HG02763 (cell line): ENCODE data around the gene TAS2R30.

ENCODE experiments used
- ATAC-seq: cut with Tn5 transposase; IDR thresholded peaks from one replicate; pipeline ENCODE4 v1.9.1; 2021; ENCODE audit warnings: mild to moderate bottlenecking, moderate library complexity; ENCODE audit not compliant: unreplicated experiment

TAS2R30 gene, protein sequence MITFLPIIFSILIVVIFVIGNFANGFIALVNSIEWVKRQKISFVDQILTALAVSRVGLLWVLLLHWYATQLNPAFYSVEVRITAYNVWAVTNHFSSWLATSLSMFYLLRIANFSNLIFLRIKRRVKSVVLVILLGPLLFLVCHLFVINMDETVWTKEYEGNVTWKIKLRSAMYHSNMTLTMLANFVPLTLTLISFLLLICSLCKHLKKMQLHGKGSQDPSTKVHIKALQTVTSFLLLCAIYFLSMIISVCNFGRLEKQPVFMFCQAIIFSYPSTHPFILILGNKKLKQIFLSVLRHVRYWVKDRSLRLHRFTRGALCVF

DNA sequence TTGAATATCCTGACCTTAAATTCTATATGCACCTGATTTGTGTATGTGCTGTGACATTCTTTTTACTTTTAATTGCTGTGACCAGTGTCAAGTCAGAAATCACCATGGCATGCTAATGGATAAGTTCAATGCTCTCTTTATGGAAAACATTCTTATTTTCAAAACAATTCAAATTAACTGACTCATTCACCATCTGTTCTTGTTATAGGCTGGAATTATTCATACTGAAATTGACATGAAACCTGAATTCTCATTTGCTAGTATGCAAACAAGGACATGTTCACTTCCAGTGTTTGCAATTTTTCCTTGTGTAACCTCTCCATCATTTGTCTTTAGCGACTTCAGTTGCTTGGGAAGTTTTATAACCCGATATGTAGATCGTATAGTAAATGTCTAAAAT, at the start of gene TAS2R30:
TAS2R30 (minus strand) TSS at position 340 of the 400 bp plus-strand sequence. CDS start 400 bp downstream, outside the sequence.
- ATAC-seq, result no peak

DNA sequence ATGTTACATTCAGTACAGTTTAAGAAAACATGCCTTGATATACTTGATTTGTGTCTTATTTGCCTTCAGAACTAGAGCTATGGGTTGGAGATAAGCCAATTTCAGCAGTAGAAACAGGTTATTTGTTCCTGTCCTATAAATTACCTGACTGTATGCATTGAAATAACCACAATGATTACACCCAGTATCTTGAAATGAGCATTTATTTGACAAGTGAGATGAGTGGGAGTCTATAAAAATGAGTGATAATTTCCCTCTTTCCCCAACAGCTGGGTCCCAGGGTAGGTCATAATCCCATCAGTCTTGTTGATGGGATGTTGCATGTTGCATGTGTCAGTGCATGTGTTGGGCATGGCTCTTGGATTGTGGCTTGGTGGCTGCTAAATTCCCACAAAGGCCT, 48.6 kb upstream of the TAS2R30 start:
- ATAC-seq, result no peak

DNA sequence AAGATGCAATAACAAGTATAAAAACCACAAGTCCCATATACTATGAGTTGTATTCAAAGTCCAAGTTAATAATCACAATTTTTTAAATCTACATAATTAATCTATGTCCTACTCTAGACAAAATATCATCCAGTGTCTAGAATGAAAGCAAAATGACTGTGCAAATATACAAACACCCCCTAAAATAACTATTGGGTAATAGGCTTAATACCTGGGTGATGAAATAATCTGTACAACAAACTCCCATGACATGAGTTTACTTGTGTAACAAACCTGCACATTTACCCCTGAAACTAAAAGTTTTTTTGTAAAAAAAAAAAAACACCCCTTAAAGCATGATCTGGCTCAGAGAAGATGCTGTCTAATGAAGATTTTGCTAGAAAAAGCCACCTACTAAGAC, 48.1 kb upstream of the TAS2R30 start:
- no peak for ATAC-seq

DNA sequence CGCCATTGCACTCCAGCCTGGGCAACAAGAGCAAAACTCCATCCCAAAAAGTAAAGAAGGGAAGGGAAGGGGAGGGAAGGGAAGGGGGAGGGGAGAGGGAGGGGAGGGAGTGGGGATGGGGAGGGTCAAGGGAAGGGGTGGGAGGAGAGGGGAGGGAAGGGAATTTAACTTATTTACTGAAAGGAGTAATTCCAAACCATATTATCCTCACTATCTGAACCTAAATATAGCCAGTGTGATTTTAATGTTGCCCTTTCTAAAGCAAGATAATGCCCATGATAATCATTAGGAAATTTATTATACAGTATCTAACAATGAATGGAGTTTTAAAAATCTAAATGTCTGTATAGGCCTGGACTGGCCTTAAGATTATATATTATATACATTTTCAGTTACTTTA, 43.8 kb upstream of the TAS2R30 start:
- no peak for ATAC-seq

DNA sequence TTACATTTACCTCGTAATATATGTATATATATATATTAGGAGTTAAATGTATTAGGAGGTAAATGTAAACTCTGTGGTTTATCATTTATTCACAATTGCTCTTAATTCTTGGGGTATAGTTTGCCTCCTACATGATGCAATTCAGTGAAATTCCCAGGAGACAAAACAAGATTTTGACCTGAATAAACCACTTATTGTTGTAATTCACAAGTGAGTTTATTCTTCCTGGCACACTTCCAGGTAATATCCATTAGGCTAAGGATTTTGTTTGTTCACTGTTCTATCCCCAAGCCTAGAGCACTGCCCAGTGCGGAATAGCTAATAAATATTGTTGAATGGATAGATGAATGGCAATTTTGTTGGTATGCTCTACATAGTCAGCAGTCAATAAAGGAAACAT, 39.6 kb upstream of the TAS2R30 start:
- ATAC-seq, result no peak

DNA sequence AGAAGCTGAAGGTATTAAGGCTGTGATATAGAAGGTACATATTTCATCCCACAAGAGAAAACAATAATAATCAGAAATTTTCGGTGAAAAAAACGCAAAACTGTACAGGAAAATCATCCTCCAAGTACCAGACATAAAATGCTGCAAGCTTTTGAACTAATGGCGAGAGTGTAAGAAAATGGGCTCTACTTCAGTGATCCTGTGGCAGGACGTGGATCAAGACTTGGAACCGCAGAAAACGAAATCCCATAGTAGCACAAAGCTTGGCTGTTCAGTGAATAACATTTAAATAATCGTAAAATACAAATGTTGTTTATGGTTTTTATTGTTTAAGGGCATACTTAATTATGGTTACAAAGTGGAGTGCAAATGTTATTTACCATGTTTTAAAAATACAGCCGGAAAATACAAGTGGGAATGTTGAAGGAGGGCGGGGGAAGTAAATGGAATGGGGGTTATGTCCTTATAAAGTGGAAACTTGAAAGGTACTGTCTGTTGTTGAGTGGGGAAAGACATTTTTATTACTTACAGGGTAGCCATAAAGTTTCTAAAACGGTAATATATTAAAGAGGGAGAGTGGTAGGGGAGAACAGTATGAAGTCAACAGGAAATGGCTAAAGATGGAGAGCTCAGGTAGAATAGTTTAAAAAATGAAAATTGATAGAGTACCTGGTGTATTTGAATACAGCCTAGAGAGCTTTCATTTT, 37.7 kb upstream of the TAS2R30 start:
- ATAC-seq, result no peak

DNA sequence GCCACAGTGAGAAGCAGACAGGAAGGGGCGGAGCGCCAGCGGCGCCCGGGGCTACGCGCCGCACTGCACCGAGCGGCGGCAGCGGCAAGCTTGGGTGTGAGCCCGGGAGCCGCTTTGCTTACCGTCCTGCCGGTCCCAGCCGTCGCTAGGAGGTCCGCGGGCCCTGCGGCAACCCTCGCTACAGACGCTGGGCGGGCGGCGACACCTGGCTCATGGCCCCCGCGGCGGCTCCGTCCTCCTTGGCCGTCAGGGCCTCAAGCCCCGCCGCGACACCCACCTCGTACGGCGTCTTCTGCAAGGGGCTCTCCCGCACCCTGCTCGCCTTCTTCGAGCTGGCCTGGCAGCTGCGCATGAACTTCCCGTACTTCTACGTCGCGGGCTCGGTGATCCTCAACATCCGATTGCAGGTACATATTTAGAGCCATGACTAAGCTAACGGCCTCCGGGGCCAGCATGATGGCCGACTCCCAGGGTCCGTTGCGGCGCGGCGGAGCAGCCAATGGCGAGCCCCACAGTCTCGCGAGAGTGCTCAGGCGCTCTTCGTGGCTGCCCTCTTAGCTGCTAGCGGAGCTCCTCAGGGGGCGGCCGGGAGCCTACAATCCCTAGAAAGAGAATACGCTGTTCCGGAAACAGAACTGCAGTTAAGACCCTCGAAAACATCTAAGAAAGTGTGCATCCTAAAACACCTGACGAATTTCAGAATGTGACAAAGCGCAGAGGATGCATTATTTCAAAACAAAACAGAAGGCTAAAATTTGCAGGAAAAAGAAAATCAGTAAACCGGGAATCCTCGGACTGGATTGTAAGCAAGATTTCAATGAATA, 36.9 kb upstream of the TAS2R30 start, which contains the start of gene SMIM10L1:
SMIM10L1 (plus strand) TSS at position 50 of the 824 bp plus-strand sequence; CDS start at position 213, 163 bp downstream.
- peak; percentile 98 for ATAC-seq

DNA sequence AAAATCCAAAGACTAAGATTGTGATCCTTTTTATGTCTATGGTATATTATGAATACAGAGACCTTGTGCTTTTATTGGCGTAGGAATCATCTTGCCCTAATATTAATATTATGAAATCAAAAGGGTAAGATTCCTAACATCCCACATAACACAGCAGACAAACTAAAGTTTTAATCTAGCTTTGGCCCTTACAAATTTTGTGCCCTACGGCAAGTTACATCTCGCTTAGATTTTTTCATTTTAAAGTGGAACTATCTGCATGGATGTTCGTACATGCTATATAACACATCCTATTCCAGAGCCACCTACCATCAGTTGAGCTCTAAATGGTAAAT, 36.3 kb upstream of the TAS2R30 start:
- ATAC-seq, result no peak

DNA sequence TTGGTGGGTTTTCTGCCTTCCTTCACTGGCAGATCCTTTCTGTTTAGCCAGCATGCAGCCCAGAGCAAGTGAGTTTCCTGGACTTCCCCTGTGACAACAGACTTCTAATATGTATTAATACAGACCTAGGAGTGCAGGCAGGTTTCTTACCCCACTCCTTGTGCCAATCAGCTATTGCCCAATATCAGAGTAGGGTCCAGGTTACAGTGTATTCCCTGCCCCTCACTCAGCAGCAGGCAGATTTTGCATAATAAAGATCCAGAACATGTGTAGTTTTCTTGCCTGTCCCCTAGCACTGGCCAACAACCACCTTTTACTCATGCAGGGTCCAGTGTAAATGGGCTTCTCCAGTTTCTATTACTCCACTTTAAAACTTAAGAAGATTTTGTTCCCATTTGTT, 31.9 kb upstream of the TAS2R30 start:
- ATAC-seq, result no peak

DNA sequence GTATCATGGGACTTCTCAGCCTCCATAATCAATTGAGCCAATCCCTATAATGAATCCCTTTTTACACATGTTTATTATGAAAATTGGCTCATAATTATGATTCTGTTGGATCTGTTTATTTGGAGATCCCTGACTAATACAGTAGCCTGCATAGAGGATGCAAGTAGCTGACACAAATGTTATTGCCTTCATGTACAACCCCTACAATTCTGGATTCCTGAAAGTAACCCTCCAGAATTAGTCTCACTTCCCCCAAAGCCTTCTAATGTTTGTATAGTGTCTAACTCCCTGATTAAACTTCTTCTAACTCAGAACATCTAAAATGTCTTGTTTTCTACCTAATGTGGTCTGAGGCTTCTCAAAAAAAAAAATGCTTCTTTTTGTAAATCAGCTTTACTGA, 29.9 kb upstream of the TAS2R30 start:
- ATAC-seq, result no peak

DNA sequence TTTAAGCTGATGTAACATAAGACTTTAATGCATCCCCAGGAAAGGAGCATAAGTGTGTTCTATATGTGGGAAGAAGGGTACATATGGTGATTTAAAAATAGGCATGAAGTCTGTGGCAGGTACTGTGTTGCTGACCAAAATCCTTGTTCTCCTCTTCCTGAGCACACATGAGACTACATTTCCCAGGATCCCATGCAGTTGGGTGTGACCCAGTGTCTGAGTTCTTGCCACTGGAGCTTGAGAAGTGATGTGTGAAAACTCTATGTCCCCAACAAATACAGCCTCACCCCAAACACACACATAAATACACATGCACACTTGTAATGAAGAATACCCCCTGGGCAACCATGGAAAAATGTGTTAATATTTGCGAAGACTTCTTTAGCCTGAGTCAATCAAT, 28.1 kb upstream of the TAS2R30 start:
- no peak for ATAC-seq

DNA sequence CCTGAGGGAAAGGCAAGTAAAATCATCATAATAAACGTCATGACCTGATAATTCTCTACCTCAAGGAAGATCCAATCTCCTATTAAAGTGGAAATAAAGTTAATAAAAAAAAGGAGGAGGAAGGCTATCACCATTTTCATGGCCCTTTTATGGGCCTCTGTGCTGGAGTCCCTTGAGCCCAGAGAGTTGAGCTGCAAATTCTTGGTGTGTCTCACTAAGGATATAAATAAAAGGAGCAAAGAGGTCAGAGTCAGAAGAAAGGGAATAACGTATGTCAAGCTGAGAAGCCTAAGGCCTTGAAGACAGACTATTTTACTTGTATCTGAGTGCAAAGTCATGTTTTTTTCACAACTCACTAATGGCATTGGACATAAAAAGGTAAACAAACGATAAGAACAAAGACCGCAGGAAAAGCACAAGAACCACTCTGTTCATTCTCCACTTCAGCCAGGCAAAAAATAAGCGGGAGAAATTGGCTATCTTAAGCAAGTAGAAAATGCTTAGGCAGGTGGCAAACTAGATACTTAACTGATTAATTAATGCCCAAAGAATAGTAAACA, 24.5 kb upstream of the TAS2R30 start:
- ATAC-seq, result no peak

DNA sequence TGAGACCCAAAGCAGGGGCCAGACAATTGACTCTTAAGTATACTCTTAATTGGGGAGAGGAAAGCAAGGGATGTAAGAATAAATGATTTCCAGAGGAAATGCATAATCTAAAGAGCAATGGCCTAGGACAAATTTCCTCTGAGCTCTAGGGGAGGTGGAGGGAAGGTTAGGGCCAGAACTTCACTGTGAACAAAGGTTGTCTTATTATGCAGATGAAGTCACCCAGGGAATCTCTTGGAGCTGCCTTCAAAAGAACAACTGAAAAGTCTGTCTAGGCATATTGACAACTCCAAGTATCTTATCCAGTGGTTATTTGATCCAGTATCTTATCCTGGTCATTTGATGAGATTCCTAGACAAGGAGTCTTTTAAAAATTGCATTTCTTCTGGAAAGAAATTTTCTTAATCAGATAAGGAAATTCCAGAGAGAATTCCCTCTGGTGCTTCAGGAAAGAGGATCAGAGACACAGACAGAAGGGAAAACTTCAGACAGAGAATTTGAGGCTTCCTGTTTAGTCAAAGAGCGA, 20.0 kb upstream of the TAS2R30 start:
- ATAC-seq, result no peak

DNA sequence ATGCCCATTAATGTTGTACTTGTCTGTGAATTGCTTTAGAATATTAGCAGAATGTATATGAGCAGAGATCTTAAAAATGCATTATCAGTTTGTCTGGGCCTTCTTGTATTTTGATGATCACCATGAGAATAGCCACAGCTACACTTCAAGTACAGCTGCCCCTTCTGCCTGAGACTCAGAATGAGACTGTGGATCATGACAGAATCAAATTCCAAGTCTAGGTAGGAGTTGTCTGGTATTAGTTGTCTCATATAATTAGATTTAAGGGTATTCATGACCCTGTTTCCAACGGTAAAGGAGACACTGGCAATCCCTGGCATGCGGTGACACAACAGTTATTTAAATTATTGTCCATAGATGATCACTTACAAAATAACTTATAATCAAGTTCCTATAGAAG, 18.3 kb upstream of the TAS2R30 start:
- no peak for ATAC-seq

DNA sequence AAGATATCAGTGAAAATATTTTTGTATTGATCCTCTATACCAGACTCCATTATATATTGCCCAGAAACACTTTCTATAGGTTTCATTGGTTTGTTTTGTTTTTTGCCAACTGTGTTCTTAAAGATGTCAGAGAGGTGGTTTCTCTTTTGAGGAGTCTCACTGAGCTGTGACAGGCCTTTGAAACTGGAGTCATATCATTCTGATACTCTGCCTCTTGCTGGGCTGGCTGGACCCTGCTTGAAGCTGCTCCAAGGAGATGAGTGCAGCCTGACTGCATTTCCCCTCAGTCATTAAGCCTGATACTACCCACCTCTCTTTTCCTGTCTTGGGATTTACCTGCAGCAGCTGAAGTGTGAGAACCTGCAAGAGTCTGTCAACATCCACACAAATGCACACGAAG, 16.4 kb upstream of the TAS2R30 start:
- ATAC-seq, result no peak

DNA sequence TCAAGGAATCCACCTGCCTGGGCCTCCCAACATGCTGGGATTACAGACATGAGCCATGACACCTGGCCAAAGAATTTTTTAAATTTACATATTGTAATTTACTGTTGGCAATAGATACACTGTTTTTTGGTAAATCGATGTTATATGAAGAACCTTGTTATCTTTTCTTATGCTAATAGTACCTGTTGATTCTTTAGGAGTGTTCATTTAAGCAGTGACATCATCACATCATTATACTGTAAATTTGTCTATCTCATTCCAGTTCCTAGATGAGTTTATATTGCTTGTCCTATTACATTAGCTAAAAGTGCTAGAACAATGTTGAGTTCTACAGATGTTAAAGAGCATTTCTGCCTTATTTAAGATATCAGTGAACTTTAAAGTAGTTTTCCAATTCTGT, 13.0 kb upstream of the TAS2R30 start:
- no peak for ATAC-seq

DNA sequence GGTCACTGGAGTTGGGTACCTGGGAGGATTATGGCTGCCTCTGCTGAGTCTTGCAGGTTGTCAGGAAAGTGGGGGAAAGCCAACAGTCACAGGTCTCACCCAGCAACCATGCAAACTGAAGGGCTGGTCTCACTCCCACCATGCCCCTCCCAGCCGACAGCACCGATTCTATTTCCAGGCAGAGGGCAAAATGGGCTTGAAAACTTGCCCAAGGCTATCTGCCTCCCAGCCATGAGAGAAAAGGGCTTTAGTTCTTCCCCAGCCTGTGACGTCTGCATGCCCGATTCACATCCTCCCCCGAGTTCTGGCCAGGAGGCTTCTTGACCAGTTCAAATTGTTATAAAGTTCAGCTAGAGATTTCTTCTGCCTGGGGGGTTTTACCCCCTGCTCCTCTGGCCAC, 9.9 kb upstream of the TAS2R30 start:
- ATAC-seq, result no peak

DNA sequence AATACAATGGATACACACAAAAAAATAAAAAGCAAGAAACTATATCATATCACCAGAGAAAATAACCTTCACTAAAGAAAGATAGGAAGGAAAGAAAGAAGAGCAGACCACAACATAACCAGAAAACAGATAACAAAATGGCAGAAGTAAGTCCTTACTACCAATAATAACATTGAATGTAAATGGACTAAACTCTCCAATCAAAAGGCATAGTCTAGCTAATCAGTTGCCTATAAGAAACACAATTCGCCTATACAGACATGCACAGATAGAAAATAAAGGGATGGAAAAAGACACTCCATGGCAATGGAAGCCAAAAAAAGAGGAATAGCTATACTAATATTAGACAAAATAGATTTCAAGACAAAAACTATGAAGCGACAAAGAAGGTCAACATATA, 8.9 kb upstream of the TAS2R30 start:
- no peak for ATAC-seq

DNA sequence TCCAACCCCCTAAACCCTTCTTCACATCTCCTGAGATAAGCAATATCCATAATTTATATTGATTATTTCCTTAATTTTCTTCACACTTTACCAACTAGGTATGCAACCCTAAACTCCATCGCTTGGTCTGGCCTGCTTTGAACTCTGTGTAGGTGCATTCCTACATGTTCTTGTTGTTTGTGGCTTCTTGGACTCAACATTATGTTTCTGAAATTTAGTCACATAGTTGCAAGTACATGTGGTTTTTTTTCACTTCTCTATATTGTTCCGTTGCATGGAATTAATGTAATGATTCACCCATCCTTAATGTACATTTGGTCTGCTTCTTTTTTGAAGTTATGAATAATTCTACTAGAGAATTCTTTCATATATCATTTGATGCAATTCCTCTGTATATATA, 1.6 kb upstream of the TAS2R30 start:
- no peak for ATAC-seq

DNA sequence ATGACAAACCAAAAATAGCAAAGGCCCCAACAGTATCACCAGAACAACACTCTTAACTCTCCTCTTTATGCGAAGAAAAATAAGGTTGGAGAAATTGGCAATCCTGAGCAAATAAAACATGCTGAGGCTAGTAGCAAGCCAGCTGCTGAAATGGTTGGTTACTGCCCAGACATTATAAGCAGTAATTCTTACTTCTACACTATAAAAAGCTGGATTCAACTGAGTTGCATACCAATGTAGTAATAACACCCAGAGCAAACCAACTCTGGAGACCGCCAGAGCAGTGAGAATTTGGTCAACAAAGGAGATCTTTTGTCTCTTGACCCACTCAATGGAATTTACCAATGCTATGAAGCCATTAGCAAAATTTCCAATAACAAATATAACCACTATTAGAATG, 628 bp downstream of the TAS2R30 start:
- no peak for ATAC-seq

DNA sequence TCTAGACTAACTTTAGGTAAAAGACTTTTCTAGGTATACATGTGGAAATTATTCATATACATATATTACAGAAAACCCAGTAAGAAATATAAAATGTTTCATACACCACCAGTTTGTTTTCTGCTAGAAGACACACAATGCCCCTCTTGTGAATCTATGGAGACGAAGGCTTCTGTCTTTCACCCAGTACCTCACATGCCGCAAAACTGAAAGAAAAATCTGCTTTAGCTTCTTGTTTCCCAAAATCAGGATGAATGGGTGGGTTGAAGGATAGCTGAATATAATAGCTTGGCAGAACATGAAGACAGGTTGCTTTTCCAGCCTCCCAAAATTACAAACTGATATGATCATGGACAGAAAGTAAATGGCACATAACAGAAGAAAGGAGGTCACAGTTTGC, 1.3 kb downstream of the TAS2R30 start:
- ATAC-seq, result no peak
